Astrocyte (in vitro differentiated cells and primary cell): Measurements from ENCODE around the gene STX12. TPM values are rescaled to one million over a fixed set of nuclear protein-coding genes. Genes with fewer than 3 reads are reported as not detected.

Source experiments
- DNase-seq: peaks from one replicate; pipeline ENCODE4 v3.0.0-alpha.2; 2010; ENCODE audit warnings: low read depth
- FAIRE-seq: peaks from 2 replicates; lab custom pipeline; 2011; peaks lifted over from hg19 to GRCh38; lab: Jason Lieb, UNC
- H2AFZ ChIP-seq: 2 replicates; pipeline ENCODE4 v1.6.0; 2012; ENCODE audit warnings: low read depth, low read length, inconsistent platforms
- H3K27ac ChIP-seq: 2 replicates; pipeline ENCODE4 v1.5.1; 2011; ENCODE audit warnings: low read depth, low read length, inconsistent platforms
- H3K27me3 ChIP-seq: 2 replicates; pipeline ENCODE4 v1.6.0; 2011; ENCODE audit warnings: low read length, inconsistent platforms; ENCODE audit not compliant: insufficient read depth
- H3K36me3 ChIP-seq: 2 replicates; pipeline ENCODE4 v1.5.1; 2011; ENCODE audit warnings: low read length, inconsistent platforms; ENCODE audit not compliant: insufficient read depth
- H3K4me1 ChIP-seq: 2 replicates; pipeline ENCODE4 v1.5.1; 2011; ENCODE audit warnings: low read length, inconsistent platforms; ENCODE audit not compliant: insufficient read depth
- H3K4me2 ChIP-seq: 2 replicates; pipeline ENCODE4 v1.6.0; 2012; ENCODE audit warnings: low read length, inconsistent platforms
- H3K4me3 ChIP-seq: 2 replicates; pipeline ENCODE4 v1.5.1; 2011; ENCODE audit warnings: low read depth, mild to moderate bottlenecking, low read length, inconsistent platforms; ENCODE audit not compliant: insufficient read depth
- H3K79me2 ChIP-seq: 2 replicates; pipeline ENCODE4 v1.6.0; 2012; ENCODE audit warnings: mild to moderate bottlenecking, low read length, inconsistent platforms; ENCODE audit not compliant: insufficient read depth
- H3K9ac ChIP-seq: 2 replicates; pipeline ENCODE4 v1.6.0; 2012; ENCODE audit warnings: mild to moderate bottlenecking, low read length, inconsistent platforms
- H3K9me3 ChIP-seq: 2 replicates; pipeline ENCODE4 v1.5.1; 2012; ENCODE audit warnings: low read depth, mild to moderate bottlenecking, low read length, inconsistent platforms; ENCODE audit not compliant: insufficient read depth
- H4K20me1 ChIP-seq: 2 replicates; pipeline ENCODE4 v1.6.0; 2012; ENCODE audit warnings: low read length, inconsistent platforms; ENCODE audit not compliant: insufficient read depth
- H3K27ac Mint-ChIP-seq: one replicate; pipeline ENCODE4 v1.8.0; 2021; ENCODE audit warnings: mild to moderate bottlenecking, mixed read lengths; ENCODE audit not compliant: unreplicated experiment
- H3K27me3 Mint-ChIP-seq: one replicate; pipeline ENCODE4 v1.8.0; 2021; ENCODE audit warnings: low read depth, mixed read lengths; ENCODE audit not compliant: unreplicated experiment
- H3K36me3 Mint-ChIP-seq: one replicate; pipeline ENCODE4 v1.8.0; 2021; ENCODE audit warnings: low read depth, mixed read lengths; ENCODE audit not compliant: unreplicated experiment
- H3K4me1 Mint-ChIP-seq: one replicate; pipeline ENCODE4 v1.8.0; 2021; ENCODE audit warnings: low read depth, mixed read lengths; ENCODE audit not compliant: unreplicated experiment
- H3K4me3 Mint-ChIP-seq: one replicate; pipeline ENCODE4 v1.8.0; 2021; ENCODE audit warnings: mild to moderate bottlenecking, moderate library complexity, mixed read lengths; ENCODE audit not compliant: unreplicated experiment
- H3K9me3 Mint-ChIP-seq: one replicate; pipeline ENCODE4 v1.8.0; 2021; ENCODE audit warnings: mild to moderate bottlenecking, mixed read lengths; ENCODE audit not compliant: unreplicated experiment
- CTCF ChIP-seq: IDR thresholded peaks from 2 replicates; pipeline ENCODE4 v1.5.1; 2011; ENCODE audit warnings: low read depth, mild to moderate bottlenecking, inconsistent platforms, low read length, moderate library complexity; ENCODE audit not compliant: insufficient read depth
- EZH2 ChIP-seq: IDR thresholded peaks from 2 replicates; pipeline ENCODE4 v1.6.1; 2012; ENCODE audit warnings: mild to moderate bottlenecking, low read length, inconsistent platforms; ENCODE audit not compliant: insufficient read depth
- total RNA-seq: library from RNA; stranded (reverse); gene quantifications from 2 replicates; pipeline ENCODE4 v1.2.1, GENCODE V29; 2021

STX12 gene
- total RNA-seq, 1 donor from 2014 or later = 62.1 TPM

- no peaks in the 10 kb centered on the region for H3K79me2 ChIP-seq
- H3K9me3 Mint-ChIP-seq = no peaks in the 10 kb centered on the region
- peak within 1 kb of the TSS; percentile 62 for H3K27ac Mint-ChIP-seq
- no peak for FAIRE-seq
- H2AFZ ChIP-seq = peak within 1 kb of the TSS; percentile 76
- H3K4me1 Mint-ChIP-seq = no peaks in the 10 kb centered on the region
- no peak within 1 kb of the TSS for H3K27ac ChIP-seq
- peaks cover 4% of the 10 kb centered on the region for H4K20me1 ChIP-seq
- peak within 1 kb of the TSS; percentile 81 for H3K4me2 ChIP-seq
- H3K4me3 ChIP-seq = peak within 1 kb of the TSS; percentile 53
- H3K27me3 Mint-ChIP-seq = peaks cover 8% of the 10 kb centered on the region
- peak within 1 kb of the TSS; percentile 48 for H3K9ac ChIP-seq
- no peaks in the 10 kb centered on the region for H3K27me3 ChIP-seq
- no peaks in the 10 kb centered on the region for H3K36me3 Mint-ChIP-seq
- H3K36me3 ChIP-seq = no peaks in the 10 kb centered on the region
- no peaks in the 10 kb centered on the region for H3K9me3 ChIP-seq
- H3K4me3 Mint-ChIP-seq = peak within 1 kb of the TSS; percentile 79
- peaks cover 8% of the 10 kb centered on the region for H3K4me1 ChIP-seq
- TF ChIP-seq CTCF = no peak
- TF ChIP-seq EZH2 = no peak
- DNase-seq = peak; percentile 5
Observed at GRCh38 chr1:27872059-27872801, 99.2 kb downstream of the STX12 start, which contains the start of gene THEMIS2. Gene THEMIS2, plus strand, starts transcription at chr1:27872544. Its CDS starts 28 bp downstream, at chr1:27872572.

GRCh38 chr1:27872802-27873551, 100.0 kb downstream of the STX12 start:
- Histone ChIP-seq H3K9me3 (no peaks in the 10 kb centered on the region), H3K4me2 (peak overlapping the region; percentile 81), H2AFZ (peak overlapping the region; percentile 76), H3K9ac (peak overlapping the region; percentile 48), H3K36me3 (no peaks in the 10 kb centered on the region), H3K27ac (no peak overlapping the region), H3K4me3 (peak overlapping the region; percentile 53), H3K79me2 (no peaks in the 10 kb centered on the region), H3K4me1 (peaks cover 8% of the 10 kb centered on the region), H4K20me1 (peaks cover 4% of the 10 kb centered on the region), H3K27me3 (no peaks in the 10 kb centered on the region)
- Mint-ChIP-seq H3K4me3 (peak overlapping the region; percentile 75), H3K9me3 (no peaks in the 10 kb centered on the region), H3K27ac (no peak overlapping the region), H3K36me3 (no peaks in the 10 kb centered on the region), H3K27me3 (peaks cover 8% of the 10 kb centered on the region), H3K4me1 (no peaks in the 10 kb centered on the region)
- TF ChIP-seq CTCF = no peak
- no peak for TF ChIP-seq EZH2
- FAIRE-seq (no peak), DNase-seq (peak; percentile 14)
